Testis (tissue), 3 donors: ENCODE results near the gene TAPBPL. TPM values are rescaled to one million over a fixed set of nuclear protein-coding genes. Genes with fewer than 3 reads are reported as not detected.
A peak's percentile ranks its signal among the peaks of the same experiment; 100 is the strongest.

ENCODE experiments used
- DNase-seq: peaks from one replicate; pipeline ENCODE4 v3.0.0-alpha.2; 2019
- H3K27ac ChIP-seq, 2 donors: fragments of 200-600 bp; sonication (generic); one replicate each; pipeline ENCODE4 v1.5.1; 2019
- H3K27me3 ChIP-seq: fragments of 200-600 bp; sonication (generic); one replicate; pipeline ENCODE4 v1.5.1; 2019
- H3K36me3 ChIP-seq: fragments of 200-600 bp; sonication (generic); one replicate; pipeline ENCODE4 v1.5.1; 2017; ENCODE audit warnings: low read depth; ENCODE audit errors: missing control alignments
- H3K4me1 ChIP-seq: fragments of 200-600 bp; sonication (generic); one replicate; pipeline ENCODE4 v1.5.1; 2019
- H3K4me3 ChIP-seq, 2 donors: fragments of 200-600 bp; sonication (generic); one replicate each; pipeline ENCODE4 v1.5.1; 2017 to 2019
- H3K9me3 ChIP-seq: fragments of 200-600 bp; sonication (generic); one replicate; pipeline ENCODE4 v1.5.1; 2017
- CTCF ChIP-seq, 3 experiments: fragments of 450-650 bp in 2 of 3; fragments of 200-600 bp in 1 of 3; sonication (generic) in 1 of 3; IDR thresholded peaks; one replicate each; pipeline ENCODE4 v1.5.1; 2016 to 2019; ENCODE audit warnings: antibody characterized with exemption in 3 of 3, mild to moderate bottlenecking in 2 of 3, moderate library complexity in 1 of 3
- POLR2A ChIP-seq: fragments of 450-650 bp; IDR thresholded peaks from one replicate; pipeline ENCODE4 v1.6.1; 2017; ENCODE audit warnings: antibody characterized with exemption, mild to moderate bottlenecking, moderate library complexity
- WGBS, 2 donors: methylation state at CpG; one replicate each; pipeline ENCODE4 v1.1.5; 2018; 5-methylcytosine and 5-hydroxymethylcytosine counted together
- intact Hi-C: fragments of 100-400 bp; cut with DNase I; formaldehyde crosslinking; loops from one replicate; pipeline ENCODE4 v1.15.1; 2023; ENCODE audit warnings: low total_unique reads
- polyA plus RNA-seq: library from polyadenylated mRNA; stranded (reverse); fragments of 350-450 nt; fragmentation: Illumina TruSeq; extraction: RNeasy Lipid Tissue Mini Kit (QIAGEN cat#74804); gene quantifications from one replicate; pipeline ENCODE4 v1.2.3, GENCODE V29; 2014; ENCODE audit warnings: low read depth, low replicate concordance; ENCODE audit not compliant: insufficient read depth
- total RNA-seq, 2 donors: library from RNA; depleted of rRNA; stranded (reverse); fragments of >200 nt; gene quantifications; one replicate each; pipeline ENCODE4 v1.2.3, GENCODE V29; 2016

The TAPBPL gene
- total and polyA plus RNA-seq, 3 donors from 2014 or later = 18.4 to 29.8 (median 20.1) TPM

GRCh38 chr12:6507102-6507998 is 55.5 kb downstream of the TAPBPL start:
- Histone ChIP-seq H3K36me3 (no peaks in the 10 kb centered on the region), H3K9me3 (no peaks in the 10 kb centered on the region), H3K4me1 (peaks cover 6% of the 10 kb centered on the region), H3K27ac (peak overlapping the region; percentile 22 to 69), H3K4me3 (no peak overlapping the region), H3K27me3 (no peaks in the 10 kb centered on the region)
- TF ChIP-seq CTCF (IDR thresholded peaks at IDR 0.05) (no peak), POLR2A (no peak)
- intact Hi-C loops = no loop called here
- WGBS, 2 donors = 66 to 75% methylated on average over 12 of the region's 12 CpGs
- DNase-seq = no peak

- no peak for DNase-seq
- H3K27ac ChIP-seq = peak overlapping the region; percentile 22 to 69
- no peaks in the 10 kb centered on the region for H3K9me3 ChIP-seq
- no peaks in the 10 kb centered on the region for H3K27me3 ChIP-seq
- no peaks in the 10 kb centered on the region for H3K36me3 ChIP-seq
- 52 to 64% methylated on average over 7 of the region's 7 CpGs for WGBS, 2 donors
- TF ChIP-seq POLR2A = no peak
- no peak for TF ChIP-seq CTCF (IDR thresholded peaks at IDR 0.05)
- no peak overlapping the region for H3K4me3 ChIP-seq
- intact Hi-C loops = no loop called here
- H3K4me1 ChIP-seq = peaks cover 6% of the 10 kb centered on the region
These were observed 56.2 kb downstream of the TAPBPL start for GRCh38 chr12:6508087-6508486.

Other genes with a start within 250 kb of the TAPBPL start
- 1 to 10 TPM in 1 of 2 donors, under 1 TPM in 1; 0.87 to 2.0 TPM for gene PLEKHG6, start 141.4 kb upstream of the TAPBPL start, total RNA-seq
- gene PLEKHG6, start 141.4 kb upstream of the TAPBPL start, polyA plus RNA-seq = 2.2 TPM
- 100 to 1,000 TPM in 1 of 2 donors, 10 to 100 TPM in 1; 94.6 to 106 TPM for gene TNFRSF1A, start 110.0 kb upstream of the TAPBPL start, total RNA-seq
- 59.8 TPM for gene TNFRSF1A, start 110.0 kb upstream of the TAPBPL start, polyA plus RNA-seq
- 10 to 100 TPM; 22.7 to 43.1 TPM for gene SCNN1A, start 76.5 kb upstream of the TAPBPL start, total RNA-seq
- gene SCNN1A, start 76.5 kb upstream of the TAPBPL start, polyA plus RNA-seq = 14.6 TPM
- gene LTBR, start 67.9 kb upstream of the TAPBPL start, total RNA-seq = 100 to 1,000 TPM in 1 of 2 donors, 10 to 100 TPM in 1; 81.3 to 112 TPM
- gene LTBR, start 67.9 kb upstream of the TAPBPL start, polyA plus RNA-seq = 36.6 TPM
- under 1 TPM in 1 of 2 donors, not detected in 1; 0.74 TPM for gene CD27, start 7.1 kb upstream of the TAPBPL start, total RNA-seq
- 3.7 TPM for gene CD27, start 7.1 kb upstream of the TAPBPL start, polyA plus RNA-seq
- 10 to 100 TPM; 15.0 to 18.3 TPM for gene VAMP1, start 18.6 kb downstream of the TAPBPL start, total RNA-seq
- 12.7 TPM for gene VAMP1, start 18.6 kb downstream of the TAPBPL start, polyA plus RNA-seq
- 100 to 1,000 TPM; 106 to 135 TPM for gene MRPL51, start 41.2 kb downstream of the TAPBPL start, total RNA-seq
- gene MRPL51, start 41.2 kb downstream of the TAPBPL start, polyA plus RNA-seq = 343 TPM
- gene NCAPD2, start 42.1 kb downstream of the TAPBPL start, total RNA-seq = 10 to 100 TPM; 42.9 to 43.1 TPM
- gene NCAPD2, start 42.1 kb downstream of the TAPBPL start, polyA plus RNA-seq = 46.6 TPM
- 1,000 to 10,000 TPM; 1,591 to 1,928 TPM for gene GAPDH, start 82.5 kb downstream of the TAPBPL start, total RNA-seq
- 1,857 TPM for gene GAPDH, start 82.5 kb downstream of the TAPBPL start, polyA plus RNA-seq
- gene IFFO1, start 104.0 kb downstream of the TAPBPL start, total RNA-seq = 10 to 100 TPM; 40.6 to 43.4 TPM
- gene IFFO1, start 104.0 kb downstream of the TAPBPL start, polyA plus RNA-seq = 28.6 TPM
- 10 to 100 TPM; 51.8 to 60.3 TPM for gene NOP2, start 116.2 kb downstream of the TAPBPL start, total RNA-seq
- gene NOP2, start 116.2 kb downstream of the TAPBPL start, polyA plus RNA-seq = 38.6 TPM
- 100 to 1,000 TPM; 314 to 328 TPM for gene CHD4, start 155.3 kb downstream of the TAPBPL start, total RNA-seq
- gene CHD4, start 155.3 kb downstream of the TAPBPL start, polyA plus RNA-seq = 160 TPM
- gene LPAR5, start 183.9 kb downstream of the TAPBPL start, total RNA-seq = 1 to 10 TPM; 1.5 to 2.4 TPM
- 3.1 TPM for gene LPAR5, start 183.9 kb downstream of the TAPBPL start, polyA plus RNA-seq
- gene ACRBP, start 195.4 kb downstream of the TAPBPL start, total RNA-seq = 100 to 1,000 TPM; 172 to 241 TPM
- gene ACRBP, start 195.4 kb downstream of the TAPBPL start, polyA plus RNA-seq = 715 TPM
- 10 to 100 TPM; 58.3 to 63.0 TPM for gene ING4, start 211.1 kb downstream of the TAPBPL start, total RNA-seq
- 48.1 TPM for gene ING4, start 211.1 kb downstream of the TAPBPL start, polyA plus RNA-seq
- gene ZNF384, start 237.3 kb downstream of the TAPBPL start, total RNA-seq = 10 to 100 TPM; 78.5 to 85.1 TPM
- 94.9 TPM for gene ZNF384, start 237.3 kb downstream of the TAPBPL start, polyA plus RNA-seq
- gene PIANP, start 248.8 kb downstream of the TAPBPL start, total RNA-seq = 1 to 10 TPM; 3.3 to 5.8 TPM
- 7.6 TPM for gene PIANP, start 248.8 kb downstream of the TAPBPL start, polyA plus RNA-seq